GM12878 (cell line): Measurements from ENCODE around the gene BRICD5. TPM values are rescaled to one million over a fixed set of nuclear protein-coding genes. Genes with fewer than 3 reads are reported as not detected.
A peak's percentile ranks its signal among the peaks of the same experiment; 100 is the strongest.
"Not testable (repeated sequence)": the region's sequence is repeated elsewhere in the genome, so short reads cannot be mapped to it uniquely, and the experiment has no call there.

Source experiments
- ATAC-seq: fragments of 200-7000 bp; cut with Tn5 transposase; 3 replicates; pipeline ENCODE4 v1.9.1; 2020; ENCODE audit warnings: mild to moderate bottlenecking, moderate library complexity
- BruUV-seq: library from RNA; stranded (reverse); fragments of 400-500 nt; replicated peaks from 2 replicates; lab custom pipeline; 2021; lab: Mats Ljungman, UMichigan
- CTCF ChIA-PET: fragments of 300-600 bp; sonication (Branson Sonifier 250); formaldehyde crosslinking; extraction: SDS; loops from one replicate; lab custom pipeline; 2021; ENCODE audit warnings: inconsistent platforms; lab: Yijun Ruan, JAX
- POLR2A ChIA-PET: fragments of 350-600 bp; formaldehyde crosslinking; extraction: SDS; loops from one replicate; lab custom pipeline; 2021; ENCODE audit warnings: inconsistent platforms; lab: Charles Lee
- RAD21 ChIA-PET: fragments of 300-600 bp; sonication (Branson Sonifier 250); formaldehyde crosslinking; loops from one replicate; lab custom pipeline; 2023; ENCODE audit warnings: antibody characterized with exemption; ENCODE audit not compliant: unreplicated experiment; lab: Charles Lee
- SMC1A ChIA-PET: fragments of 300-600 bp; sonication (Branson Sonifier 250); formaldehyde crosslinking; loops from one replicate; lab custom pipeline; 2023; ENCODE audit not compliant: unreplicated experiment, uncharacterized antibody; lab: Charles Lee
- DNase-seq: peaks from one replicate; pipeline ENCODE4 v3.0.0-alpha.2; 2011; ENCODE audit warnings: low read depth, low spot score
- FAIRE-seq: peaks from 3 replicates; lab custom pipeline; 2011; peaks lifted over from hg19 to GRCh38; lab: Jason Lieb, UNC
- H2AFZ ChIP-seq: 2 replicates; pipeline ENCODE4 v1.6.0; 2011; ENCODE audit warnings: low read depth, low read length, control low read depth; ENCODE audit not compliant: control insufficient read depth
- H3K27ac ChIP-seq: 2 replicates; pipeline ENCODE4 v1.5.1; 2011; ENCODE audit warnings: control low read depth; ENCODE audit not compliant: control insufficient read depth, insufficient read depth
- H3K27me3 ChIP-seq, 2 experiments: replicated peaks in 1 of 2; 2 replicates each; pipeline versions ENCODE4 v1.6.0 to v1.6.1; 2011; ENCODE audit warnings: low read length in 1 of 2; ENCODE audit not compliant: control insufficient read depth in 2 of 2, insufficient read depth in 2 of 2
- H3K36me3 ChIP-seq, 2 experiments: 2 replicates each; pipeline ENCODE4 v1.5.1; 2011; ENCODE audit warnings: low read length in 1 of 2; ENCODE audit not compliant: control insufficient read depth in 2 of 2, insufficient read depth in 2 of 2
- H3K4me1 ChIP-seq: 2 replicates; pipeline ENCODE4 v1.6.1; 2011; ENCODE audit warnings: mild to moderate bottlenecking, low read length, moderate library complexity, mixed read lengths; ENCODE audit not compliant: control insufficient read depth, insufficient read depth
- H3K4me2 ChIP-seq: 2 replicates; pipeline ENCODE4 v1.6.0; 2011; ENCODE audit warnings: control low read depth; ENCODE audit not compliant: control insufficient read depth, insufficient read depth
- H3K4me3 ChIP-seq: fragments of 200-600 bp; sonication (generic); 2 replicates; pipeline ENCODE4 v1.5.1; 2016
- H3K79me2 ChIP-seq: 2 replicates; pipeline ENCODE4 v1.6.0; 2011; ENCODE audit warnings: low read length; ENCODE audit not compliant: control insufficient read depth, insufficient read depth
- H3K9ac ChIP-seq: 2 replicates; pipeline ENCODE4 v1.8.0; 2011; ENCODE audit warnings: low read length, control low read depth, mixed read lengths; ENCODE audit not compliant: control insufficient read depth, insufficient read depth
- H3K9me3 ChIP-seq: replicated peaks from 3 replicates; pipeline ENCODE4 v1.5.1; 2011; ENCODE audit warnings: mild to moderate bottlenecking, low read length; ENCODE audit not compliant: control insufficient read depth, insufficient read depth
- H4K20me1 ChIP-seq: 2 replicates; pipeline ENCODE4 v1.6.0; 2011; ENCODE audit not compliant: control insufficient read depth, insufficient read depth
- BMI1 ChIP-seq: fragments of 450-650 bp; IDR thresholded peaks from 2 replicates; pipeline ENCODE4 v1.6.1; 2016; ENCODE audit warnings: mild to moderate bottlenecking, moderate library complexity, borderline replicate concordance
- SREBF2 ChIP-seq: IDR thresholded peaks from 2 replicates; pipeline ENCODE4 v1.6.1; 2012; ENCODE audit warnings: mild to moderate bottlenecking, low read length
- SUPT20H ChIP-seq: IDR thresholded peaks from 2 replicates; pipeline ENCODE4 v1.6.1; 2011; ENCODE audit warnings: low read depth, mild to moderate bottlenecking, low read length, moderate library complexity, borderline replicate concordance; ENCODE audit not compliant: control insufficient read depth
- WGBS: methylation state at CpG from one replicate; pipeline ENCODE4 v1.1.6; 2016; ENCODE audit warnings: low lambda C conversion rate; ENCODE audit not compliant: insufficient replicate concordance, insufficient coverage; ENCODE audit errors: missing lambda C conversion rate; 5-methylcytosine and 5-hydroxymethylcytosine counted together
- in situ Hi-C: fragments of 300-500 bp; cut with MboI; formaldehyde crosslinking; loops from 9 replicates; pipeline ENCODE4 v1.14.3; 2018; ENCODE audit warnings: mixed read lengths
- intact Hi-C: fragments of 100-400 bp; cut with micrococcal nuclease; formaldehyde crosslinking; loops from one replicate; pipeline ENCODE4 v1.14.2; 2022; ENCODE audit not compliant: unreplicated experiment
- polyA plus RNA-seq, 11 experiments: library from polyadenylated mRNA; depleted of rRNA in 4 of 11; unstranded in 6 of 11; stranded (reverse) in 5 of 11; fragments of >200 nt; fragmentation: Nextera tagmentation in 4 of 11; fragmentation: Illumina TruSeq in 1 of 11; extraction: Ambion mirVana in 4 of 11; extraction: Trizol in 1 of 11; gene quantifications; 1 replicate in 1 of 11; 2 replicates in 10 of 11; pipeline versions ENCODE4 v1.2.1 to v1.2.3, GENCODE V29; 2011 to 2016; ENCODE audit warnings: inconsistent platforms in 2 of 11, missing spikeins in 2 of 11, low read depth in 1 of 11
- total RNA-seq, 4 experiments: library from RNA; depleted of rRNA in 3 of 4; stranded (reverse); fragments of >200 nt in 3 of 4; fragmentation: Illumina TruSeq in 1 of 4; extraction: Trizol in 1 of 4; gene quantifications; 2 replicates each; pipeline versions ENCODE4 v1.2.1 to v1.2.3, GENCODE V29; 2013 to 2021

The BRICD5 gene
- total and polyA plus RNA-seq, 10 of the 15 experiments (the other 5 are each of a cell fraction or from before 2014, with no cell fraction given), result 0.58 to 11.6 (median 1.5) TPM; not detected in 1

GRCh38 chr16:2240331-2240730, 29.7 kb upstream of the BRICD5 start:
- peaks cover 0 to 21% of the 10 kb centered on the region in 2 experiments; a peak in 3 of 4 replicates for H3K36me3 ChIP-seq
- H3K27ac ChIP-seq, H3K27me3 ChIP-seq, FAIRE-seq, intact Hi-C loops, H3K4me2 ChIP-seq, H3K4me1 ChIP-seq, in situ Hi-C loops, BruUV-seq, H3K9me3 ChIP-seq, RAD21 ChIA-PET, H3K9ac ChIP-seq, CTCF ChIA-PET, H2AFZ ChIP-seq, DNase-seq, H3K79me2 ChIP-seq, H3K4me3 ChIP-seq, POLR2A ChIA-PET, ATAC-seq, SMC1A ChIA-PET, H4K20me1 ChIP-seq: not testable (repeated sequence)
- 76% methylated on average over 9 of the region's 9 CpGs for WGBS

- Histone ChIP-seq H4K20me1 (no peaks in the 10 kb centered on the region), H3K4me1 (no peaks in the 10 kb centered on the region), H3K4me2 (no peak overlapping the region), H2AFZ (no peak overlapping the region), H3K9ac (no peak overlapping the region), H3K36me3 (peaks cover 0 to 21% of the 10 kb centered on the region in 2 experiments; a peak in 3 of 4 replicates), H3K9me3 (no peaks in the 10 kb centered on the region), H3K79me2 (no peaks in the 10 kb centered on the region), H3K4me3 (no peak overlapping the region), H3K27me3 (no peaks in the 10 kb centered on the region), H3K27ac (no peak overlapping the region)
- in situ Hi-C loops (no loop called here), intact Hi-C loops (no loop called here)
- BruUV-seq, result no TSS peak
- ATAC-seq (peak; percentile 10), DNase-seq (no peak), FAIRE-seq (no peak)
- SMC1A ChIA-PET, result interaction anchor here (0.5 kb wide), 1 partner anchor 8 kb away, joined by 3 read pairs; no protein-coding TSS in a partner anchor
- POLR2A ChIA-PET, result interaction anchor here (0.8 kb wide), 1 partner anchor 25 kb away, joined by 3 read pairs; the partner anchor contains the start of gene PGP
- RAD21 ChIA-PET, result no interaction called here
- CTCF ChIA-PET, result no interaction called here
- TF ChIP-seq BMI1 (no peak), SUPT20H (no peak), SREBF2 (no peak)
- WGBS, result 67% methylated on average over 13 of the region's 15 CpGs
These were observed 28.4 kb upstream of the BRICD5 start for GRCh38 chr16:2238838-2239675.
